ENCODE measurements around the gene C11orf24.
A peak's percentile ranks its signal among the peaks of the same experiment; 100 is the strongest.
"Not testable (repeated sequence)": the region's sequence is repeated elsewhere in the genome, so short reads cannot be mapped to it uniquely, and the experiment has no call there.

The C11orf24 gene

DNA sequence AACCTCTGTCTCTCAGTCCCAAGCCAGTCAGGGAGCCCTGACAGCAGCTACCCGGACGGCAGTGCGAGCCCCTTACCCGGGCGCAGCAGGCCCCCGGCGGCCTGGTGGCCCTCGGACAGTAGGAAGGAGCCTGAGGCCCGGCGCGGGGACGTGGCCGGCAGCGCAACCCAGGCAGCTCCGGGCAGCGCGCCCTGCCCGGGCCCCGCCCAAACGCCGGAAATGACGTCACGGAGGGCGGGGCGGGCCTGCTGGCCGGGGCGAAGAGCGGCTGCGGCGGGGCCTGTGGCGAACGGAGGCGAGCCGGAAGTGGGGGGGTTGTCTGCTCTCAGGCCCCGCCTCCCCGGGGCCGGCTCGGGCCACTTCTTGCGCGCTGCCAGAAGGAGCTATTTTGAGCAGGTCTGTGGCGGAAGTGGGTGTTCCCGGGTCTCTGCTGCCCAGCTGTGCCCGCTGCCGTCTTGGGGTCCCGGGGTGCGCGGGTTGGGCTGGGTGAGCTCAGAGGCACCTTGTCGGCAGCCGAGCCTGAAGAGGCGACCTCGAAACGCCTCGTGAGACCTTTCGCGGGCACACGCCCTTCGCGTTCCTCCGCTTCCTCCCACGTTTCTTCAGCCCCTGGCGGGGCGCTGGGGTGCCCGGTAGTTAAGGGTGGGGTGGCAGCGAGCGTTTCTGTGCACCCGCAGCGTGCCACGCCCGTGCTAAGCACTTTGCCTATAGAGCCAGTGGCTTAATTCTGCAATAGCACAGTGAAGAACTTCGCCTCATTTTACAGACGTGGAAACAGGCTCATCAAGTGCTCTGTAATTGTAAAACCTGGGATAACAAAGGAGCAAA lies at the start of gene C11orf24:
Gene C11orf24, minus strand, starts transcription at position 193 of the 828 bp plus-strand sequence. CDS start 8,206 bp downstream, outside the sequence.
- DNase-seq = peak; percentile 88

GRCh38 chr11:68317147-68317785 lies 45.5 kb upstream of the C11orf24 start:
- no peak for DNase-seq

DNA sequence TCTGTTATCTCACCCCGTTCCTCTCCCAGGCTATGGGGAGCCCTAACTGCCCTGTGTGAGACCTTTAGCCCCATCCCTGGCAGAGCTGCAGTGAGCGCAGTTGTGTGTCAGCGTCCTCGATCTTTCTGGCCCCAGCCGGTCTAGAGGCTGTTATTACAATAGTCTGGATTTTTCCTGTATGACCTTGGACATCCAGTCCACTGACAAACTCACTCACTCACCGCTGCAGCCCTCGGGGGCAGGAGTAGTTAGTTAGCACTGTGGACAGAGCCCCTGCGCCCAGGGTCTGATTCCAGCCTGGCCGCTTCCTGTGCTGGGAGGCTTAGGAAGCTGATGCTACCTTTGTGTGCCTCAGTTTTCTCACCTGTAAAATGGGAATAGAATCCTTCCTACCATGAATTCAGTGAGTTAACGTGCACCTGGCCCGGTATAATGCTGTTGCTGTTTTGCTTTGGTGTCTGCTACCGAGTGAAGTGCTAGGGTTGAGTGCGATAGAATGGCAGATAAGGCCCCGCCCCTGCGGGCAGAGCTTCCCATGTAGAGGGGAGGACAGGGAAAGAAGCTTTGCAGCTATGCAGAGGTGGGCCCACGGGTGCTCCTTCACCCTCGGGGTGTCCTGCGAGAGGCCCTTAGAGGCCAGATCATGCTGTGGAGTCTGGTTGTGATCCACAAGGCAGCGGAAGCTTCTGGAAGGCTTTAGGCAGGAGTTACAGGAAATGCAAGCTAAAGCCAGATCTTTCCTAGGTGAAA lies 43.6 kb upstream of the C11orf24 start:
- no peak for DNase-seq

DNA sequence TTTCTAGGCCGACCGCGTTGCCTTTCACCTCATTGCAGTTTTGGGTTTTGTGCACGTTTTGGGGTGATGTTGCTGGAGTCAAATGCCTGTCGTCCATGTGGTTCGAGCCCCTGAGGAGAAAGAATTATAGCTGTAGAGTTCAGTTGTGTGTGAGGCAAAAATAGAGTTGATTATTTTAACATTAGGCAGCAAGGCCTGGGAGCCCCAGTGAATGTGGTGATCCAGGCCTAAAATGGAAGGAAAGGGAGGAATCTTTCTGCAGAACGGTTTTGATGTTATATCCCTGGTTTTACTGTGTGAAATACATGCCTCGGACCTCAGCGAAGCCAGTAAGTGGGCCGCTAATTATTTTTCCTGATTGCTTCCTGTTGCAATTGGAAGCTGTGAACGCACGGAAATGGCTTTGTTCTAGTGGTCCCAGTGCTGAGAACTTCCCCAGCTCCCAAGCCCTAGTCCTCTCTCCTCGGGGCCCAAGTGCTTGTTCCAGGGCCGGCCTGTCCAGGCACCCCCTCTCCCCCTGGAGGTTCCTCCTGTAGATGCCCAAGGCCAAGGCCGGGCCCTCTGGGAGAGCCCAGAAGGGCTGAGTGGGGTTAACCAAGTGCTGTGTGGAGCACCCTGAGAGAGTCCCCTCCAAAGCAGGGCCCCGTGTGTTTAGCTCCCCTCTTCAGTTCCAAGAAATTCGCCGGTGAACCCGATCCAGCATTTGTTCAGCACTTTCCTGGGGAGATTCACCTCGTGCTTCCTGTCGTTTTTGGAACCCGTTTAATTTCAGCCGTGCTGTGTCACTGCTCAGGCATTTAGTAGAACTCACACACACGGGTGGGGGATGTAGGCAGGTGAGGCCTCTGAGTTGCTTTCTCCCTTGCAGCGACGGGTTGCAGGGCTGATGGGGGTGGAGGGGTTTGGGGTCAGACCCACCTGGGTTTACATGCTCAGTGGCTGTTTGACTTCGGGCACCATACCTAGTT lies 42.7 kb upstream of the C11orf24 start:
- no peak for DNase-seq

DNA sequence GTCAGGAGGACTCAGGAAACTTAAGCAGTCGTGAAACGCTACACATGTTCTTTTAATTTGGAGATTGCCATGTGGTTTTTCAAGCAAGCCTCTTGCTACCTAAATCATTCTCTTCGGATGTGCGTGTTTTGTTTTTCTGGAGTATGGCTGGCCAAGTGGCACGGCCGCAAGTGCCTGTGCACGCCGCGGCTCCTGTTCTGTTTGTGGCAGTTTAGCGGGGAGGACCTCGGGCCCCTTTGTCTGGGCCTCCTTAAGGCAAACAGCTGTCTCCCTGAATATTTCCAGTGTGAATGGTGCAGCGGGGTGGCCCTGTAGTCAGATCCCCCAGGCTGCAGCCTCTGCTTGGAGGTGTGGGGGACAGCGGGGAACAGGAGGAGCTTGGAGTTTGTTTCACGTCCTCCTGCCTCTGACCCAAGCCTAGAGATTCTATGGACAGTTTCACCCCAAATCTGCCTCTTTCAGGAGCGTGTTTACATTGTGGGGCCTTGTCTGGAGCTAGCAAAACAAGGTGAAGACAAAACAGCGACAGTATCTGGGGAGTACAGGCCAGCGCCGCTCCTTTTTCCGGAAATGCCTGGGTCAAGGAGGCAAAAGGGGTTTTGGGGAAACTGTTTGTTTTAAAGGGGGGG lies 41.9 kb upstream of the C11orf24 start:
- no peak for DNase-seq

- DNase-seq = no peak
Observed at GRCh38 chr11:68312780-68313573, 41.2 kb upstream of the C11orf24 start.

DNA sequence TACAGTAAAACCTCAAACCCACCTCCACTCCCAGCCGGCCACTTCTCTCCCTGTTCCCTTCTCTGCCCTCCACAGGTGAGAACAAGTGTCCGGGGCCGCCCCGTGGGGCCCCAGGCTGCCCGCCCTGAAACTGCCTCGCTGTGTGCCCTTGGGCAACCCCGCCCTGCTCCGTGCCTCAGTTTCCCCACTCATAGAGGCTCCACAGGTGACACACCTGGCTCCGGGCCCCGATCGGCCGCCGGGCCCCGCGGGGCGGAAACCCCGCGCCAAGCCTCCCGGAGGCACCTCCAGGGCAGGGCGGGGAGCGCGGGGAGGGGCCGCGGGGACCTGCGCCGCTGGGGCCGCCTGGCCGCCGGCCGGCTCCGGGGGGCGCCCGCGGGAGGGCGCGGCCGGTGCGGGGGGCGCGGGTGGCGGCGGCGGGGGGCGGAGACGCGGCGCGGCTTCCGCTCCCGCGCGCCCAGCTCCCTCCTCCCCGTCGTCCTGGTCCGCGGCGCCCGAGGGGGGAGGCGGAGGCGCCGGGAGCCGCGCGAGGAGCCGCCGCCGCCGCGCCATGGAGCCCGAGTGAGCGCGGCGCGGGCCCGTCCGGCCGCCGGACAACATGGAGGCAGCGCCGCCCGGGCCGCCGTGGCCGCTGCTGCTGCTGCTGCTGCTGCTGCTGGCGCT lies 40.5 kb upstream of the C11orf24 start, which contains the start of gene LRP5:
Gene LRP5, plus strand, starts transcription at position 475 of the 663 bp plus-strand sequence. Its CDS starts 124 bp downstream, at position 599.
- DNase-seq = no peak

GRCh38 chr11:68311160-68312116 lies 39.7 kb upstream of the C11orf24 start:
- no peak for DNase-seq

- DNase-seq = no peak
Observed at GRCh38 chr11:68309621-68310185, 37.9 kb upstream of the C11orf24 start.

DNA sequence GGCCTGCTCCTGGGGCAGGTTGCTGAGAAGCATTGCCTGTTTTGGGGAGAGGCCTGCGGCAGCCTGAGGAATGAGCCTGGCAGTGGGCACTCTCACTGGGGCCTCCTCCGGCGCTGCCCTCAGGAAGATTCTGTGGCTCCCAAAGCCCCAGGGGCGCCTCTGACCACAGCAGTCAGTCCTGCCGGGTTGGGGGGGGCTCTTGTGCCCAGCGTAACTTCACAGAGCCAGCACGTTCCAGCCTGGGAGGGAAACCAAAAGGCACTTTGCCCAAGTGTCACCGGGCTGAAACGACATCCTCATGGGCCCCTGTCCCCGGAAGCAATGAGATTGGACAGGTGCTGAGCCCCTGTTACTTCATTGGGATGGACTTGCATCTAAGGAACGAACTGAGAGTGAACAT lies 36.3 kb upstream of the C11orf24 start:
- DNase-seq = no peak

GRCh38 chr11:68306636-68307035 lies 34.9 kb upstream of the C11orf24 start:
- no peak for DNase-seq

- DNase-seq = no peak
Observed at GRCh38 chr11:68303982-68304780, 32.4 kb upstream of the C11orf24 start.

DNA sequence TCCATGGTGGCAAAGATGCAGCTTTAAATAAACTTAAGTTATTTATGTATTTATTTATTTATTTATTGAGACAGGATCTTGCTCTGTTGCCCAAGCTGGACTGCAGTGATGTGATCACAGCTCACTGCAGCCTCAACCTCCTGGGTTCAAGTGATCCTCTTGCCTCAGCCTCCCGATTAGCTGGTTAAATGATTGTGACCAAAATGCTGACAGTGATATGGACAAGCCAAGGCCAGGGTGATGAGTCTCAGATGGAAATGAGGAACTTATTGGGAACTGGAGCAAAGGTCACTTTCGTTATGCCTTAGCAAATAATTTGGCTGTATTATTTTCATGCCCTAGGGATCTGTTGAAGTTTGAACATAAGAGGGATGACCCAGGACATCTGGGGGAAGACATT lies 31.3 kb upstream of the C11orf24 start:
- DNase-seq = no peak

- no peak for DNase-seq
Observed at GRCh38 chr11:68302670-68303069, 30.9 kb upstream of the C11orf24 start.

- DNase-seq = no peak
Observed at GRCh38 chr11:68302256-68302655, 30.5 kb upstream of the C11orf24 start.

- no peak for DNase-seq
Observed at GRCh38 chr11:68300076-68300830, 28.5 kb upstream of the C11orf24 start.

DNA sequence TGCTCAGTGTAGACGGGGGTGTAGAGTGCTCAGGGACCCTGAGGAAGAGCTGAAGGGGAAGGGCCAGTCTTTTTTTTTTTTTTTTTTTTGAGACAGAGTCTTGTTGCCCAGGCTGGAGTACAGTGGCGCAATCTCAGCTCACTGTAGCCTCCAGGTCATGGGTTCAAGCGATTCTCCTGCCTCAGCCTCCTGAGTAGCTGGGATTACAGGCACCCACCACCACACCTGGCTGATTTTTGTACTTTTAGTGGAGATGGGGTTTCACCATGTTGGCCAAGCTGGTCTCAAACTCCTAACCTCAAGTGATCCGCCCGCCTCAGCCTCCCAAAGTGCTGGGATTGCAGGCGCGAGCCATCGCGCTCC lies 27.7 kb upstream of the C11orf24 start:
- not testable (repeated sequence) for DNase-seq
